Mammary epithelial cell (primary cell): Measurements from ENCODE around the gene IMMP2L.

Experiments
- CTCF ChIP-seq, 2 donors: IDR thresholded peaks in 1 of 2; conservative IDR thresholded peaks in 1 of 2; 2 replicates each; pipeline ENCODE4 v1.5.1; 2011 to 2012; ENCODE audit warnings: inconsistent platforms in 2 of 2, low read length in 2 of 2, mild to moderate bottlenecking in 2 of 2, control low read depth in 1 of 2, low read depth in 1 of 2; ENCODE audit not compliant: insufficient read depth in 1 of 2; ENCODE audit errors: extremely low read depth in 1 of 2
- EZH2 ChIP-seq: IDR thresholded peaks from 2 replicates; pipeline ENCODE4 v1.6.1; 2012; ENCODE audit warnings: low read length, inconsistent platforms, borderline replicate concordance

- TF ChIP-seq EZH2 (no peak), CTCF (conservative IDR thresholded peaks at IDR 0.05 in 1 of 2, IDR thresholded peaks at IDR 0.05 in 1 of 2; ENCODE audit: extremely low read depth in 1 of 2, insufficient read depth in 1 of 2, low read depth in 1 of 2, low read length in 2 of 2) (no peak)
These were observed 329.8 kb downstream of the IMMP2L start for GRCh38 chr7:111232249-111233084.
